Panc1 (cell line): ENCODE data around the gene TXNRD1. TPM values are rescaled to one million over a fixed set of nuclear protein-coding genes. Genes with fewer than 3 reads are reported as not detected.

ENCODE experiments used
- ATAC-seq: fragments of 200-7000 bp; cut with Tn5 transposase; 2 replicates; pipeline ENCODE4 v1.9.1; 2020; ENCODE audit warnings: mild to moderate bottlenecking, moderate library complexity
- BruUV-seq: library from RNA; stranded (reverse); fragments of 400-500 nt; replicated peaks from 2 replicates; lab custom pipeline; 2021; lab: Mats Ljungman, UMichigan
- CTCF ChIA-PET: fragments of 300-600 bp; sonication (Branson Sonifier 250); formaldehyde crosslinking; loops from one replicate; lab custom pipeline; 2022; ENCODE audit warnings: antibody characterized with exemption; lab: Charles Lee
- POLR2A ChIA-PET: fragments of 300-600 bp; sonication (Branson Sonifier 250); formaldehyde crosslinking; loops from one replicate; lab custom pipeline; 2022; ENCODE audit warnings: antibody characterized with exemption; lab: Charles Lee
- DNase-seq: peaks from one replicate; pipeline ENCODE4 v3.0.0-alpha.2; 2010; ENCODE audit warnings: low read depth, low spot score
- H3K27ac ChIP-seq: 2 replicates; pipeline ENCODE4 v1.5.1; 2011; ENCODE audit warnings: mild to moderate bottlenecking, low read length, inconsistent platforms
- H3K27me3 ChIP-seq: fragments of 200-500 bp; sonication (Bioruptor generic); 2 replicates; pipeline ENCODE4 v1.6.0; 2014; ENCODE audit warnings: low read length, inconsistent platforms; ENCODE audit not compliant: control insufficient read depth, insufficient read depth
- H3K36me3 ChIP-seq: fragments of 200-500 bp; sonication (Bioruptor generic); 2 replicates; pipeline ENCODE4 v1.5.1; 2014; ENCODE audit warnings: inconsistent platforms, mild to moderate bottlenecking, low read length, moderate library complexity; ENCODE audit not compliant: control insufficient read depth, insufficient read depth
- H3K4me1 ChIP-seq: 2 replicates; pipeline ENCODE4 v1.5.1; 2011; ENCODE audit warnings: inconsistent platforms, mild to moderate bottlenecking, low read length, moderate library complexity; ENCODE audit not compliant: control insufficient read depth, insufficient read depth
- H3K4me3 ChIP-seq, 2 experiments: 2 replicates each; pipeline ENCODE4 v1.5.1; 2011 to 2012; ENCODE audit warnings: low read depth in 2 of 2, low read length in 2 of 2, mild to moderate bottlenecking in 2 of 2, inconsistent platforms in 1 of 2, moderate library complexity in 1 of 2
- H3K9me3 ChIP-seq: fragments of 200-500 bp; sonication (Bioruptor generic); 2 replicates; pipeline ENCODE4 v1.5.1; 2014; ENCODE audit warnings: low read depth, mild to moderate bottlenecking, inconsistent platforms, low read length, moderate library complexity; ENCODE audit not compliant: control insufficient read depth, insufficient read depth
- CTCF ChIP-seq: fragments of 450-650 bp; IDR thresholded peaks from 2 replicates; pipeline ENCODE4 v1.5.1; 2017; ENCODE audit warnings: mild to moderate bottlenecking
- POLR2AphosphoS5 ChIP-seq: IDR thresholded peaks from 2 replicates; pipeline ENCODE4 v1.6.1; 2012; ENCODE audit warnings: mild to moderate bottlenecking, low read depth, low read length, moderate library complexity
- REST ChIP-seq, 2 experiments: IDR thresholded peaks; 2 replicates each; pipeline ENCODE4 v1.6.1; 2011 to 2012; ENCODE audit warnings: low read depth in 2 of 2, control low read depth in 1 of 2, low read length in 1 of 2, mild to moderate bottlenecking in 1 of 2, moderate library complexity in 1 of 2; ENCODE audit not compliant: insufficient read depth in 1 of 2
- SIN3A ChIP-seq: IDR thresholded peaks from 2 replicates; pipeline ENCODE4 v1.6.1; 2012; ENCODE audit warnings: low read depth, mild to moderate bottlenecking, low read length, moderate library complexity, borderline replicate concordance; ENCODE audit not compliant: insufficient read depth
- TCF7L2 ChIP-seq: IDR thresholded peaks from 2 replicates; pipeline ENCODE4 v1.6.1; 2011; ENCODE audit warnings: mild to moderate bottlenecking, low read depth, low read length, inconsistent platforms
- in situ Hi-C: cut with HindIII; loops from 2 replicates; pipeline ENCODE4 v1.10.0; 2016; ENCODE audit warnings: low sequenced_read_pairs, low pct_unique_long_range_greater_than_20kb
- intact Hi-C: fragments of 100-400 bp; cut with micrococcal nuclease; formaldehyde crosslinking; loops from one replicate; pipeline ENCODE4 v1.10.0; 2022; ENCODE audit not compliant: unreplicated experiment
- total RNA-seq: library from RNA; stranded (reverse); gene quantifications from one replicate; pipeline ENCODE4 v1.2.1, GENCODE V29; 2021; ENCODE audit not compliant: unreplicated experiment

TXNRD1 gene
- total RNA-seq, 1 experiment from 2014 or later = 348 TPM

GRCh38 chr12:104306376-104306775 is 90.8 kb downstream of the TXNRD1 start:
- ChIA-PET CTCF (no interaction called here), POLR2A (interaction anchor here (0.5 kb wide), 1 partner anchor 171 kb away, joined by 3 read pairs; no protein-coding TSS in a partner anchor)
- intact Hi-C loops = loop anchor here (10.0 kb wide), 1 partner anchor 172 kb away; the partner anchor contains the start of gene NFYB
- ATAC-seq = no peak
- BruUV-seq = no TSS peak
- peak overlapping the region; percentile 96 for H3K27ac ChIP-seq
- H3K9me3 ChIP-seq = no peaks in the 10 kb centered on the region
- no peak for DNase-seq
- H3K36me3 ChIP-seq = peaks cover 22% of the 10 kb centered on the region
- in situ Hi-C loops = no loop called here
- peak overlapping the region; percentile 57 to 73 for H3K4me3 ChIP-seq
- no peaks in the 10 kb centered on the region for H3K27me3 ChIP-seq
- peaks cover 72% of the 10 kb centered on the region for H3K4me1 ChIP-seq
- no peak for TF ChIP-seq CTCF
- TF ChIP-seq POLR2AphosphoS5 = 0 out of 2 replicates have a peak, but pooled peaks have one; percentile 18

- DNase-seq = no peak
- Histone ChIP-seq H3K27me3 (no peaks in the 10 kb centered on the region), H3K4me1 (peaks cover 66% of the 10 kb centered on the region), H3K4me3 (peak overlapping the region; percentile 57 to 73), H3K9me3 (no peaks in the 10 kb centered on the region), H3K27ac (peak overlapping the region; percentile 96), H3K36me3 (peaks cover 19% of the 10 kb centered on the region)
- ATAC-seq = no peak
- TF ChIP-seq TCF7L2 (no peak), CTCF (no peak), POLR2AphosphoS5 (no peak), REST (IDR thresholded peaks at IDR 0.05; ENCODE audit: insufficient read depth in 1 of 2, low read depth in 2 of 2, low read length in 1 of 2) (no peak), SIN3A (no peak)
- CTCF ChIA-PET = no interaction called here
- BruUV-seq = no TSS peak
- intact Hi-C loops (loop anchor here (10.0 kb wide), 1 partner anchor 172 kb away; the partner anchor contains the start of gene NFYB), in situ Hi-C loops (no loop called here)
- POLR2A ChIA-PET = interaction anchor here (0.6 kb wide), 1 partner anchor 58 kb away, joined by 10 read pairs; no protein-coding TSS in a partner anchor
These were observed 91.5 kb downstream of the TXNRD1 start for GRCh38 chr12:104306943-104307654.
